AG20443 (cell line): Measurements from ENCODE around the gene PTPRM.

Experiments
- DNase-seq: peaks from one replicate; pipeline ENCODE4 v3.0.0; 2012; ENCODE audit warnings: low spot score, mixed read lengths

PTPRM gene

GRCh38 chr18:7669361-7669760 is 102.2 kb downstream of the PTPRM start:
- no peak for DNase-seq

GRCh38 chr18:7671105-7671504 is 104.0 kb downstream of the PTPRM start:
- no peak for DNase-seq

GRCh38 chr18:7676253-7676873 is 109.2 kb downstream of the PTPRM start:
- no peak for DNase-seq

GRCh38 chr18:7677001-7677400 is 109.9 kb downstream of the PTPRM start:
- no peak for DNase-seq

- no peak for DNase-seq
Measured at GRCh38 chr18:7677424-7677823, 110.3 kb downstream of the PTPRM start.

GRCh38 chr18:7678389-7678788 is 111.3 kb downstream of the PTPRM start:
- DNase-seq: no peak

GRCh38 chr18:7678801-7679200 is 111.7 kb downstream of the PTPRM start:
- no peak for DNase-seq

GRCh38 chr18:7681298-7681697 is 114.2 kb downstream of the PTPRM start:
- DNase-seq: no peak

GRCh38 chr18:7682321-7682720 is 115.2 kb downstream of the PTPRM start:
- DNase-seq: no peak

GRCh38 chr18:7683753-7684152 is 116.6 kb downstream of the PTPRM start:
- DNase-seq: no peak

- no peak for DNase-seq
Measured at GRCh38 chr18:7684357-7684756, 117.2 kb downstream of the PTPRM start.

- DNase-seq: no peak
Measured at GRCh38 chr18:7684966-7685365, 117.8 kb downstream of the PTPRM start.

GRCh38 chr18:7686278-7686677 is 119.2 kb downstream of the PTPRM start:
- DNase-seq: no peak

GRCh38 chr18:7688580-7688979 is 121.5 kb downstream of the PTPRM start:
- DNase-seq: no peak

- DNase-seq: no peak
Measured at GRCh38 chr18:7691206-7691605, 124.1 kb downstream of the PTPRM start.

GRCh38 chr18:7696780-7697179 is 129.7 kb downstream of the PTPRM start:
- no peak for DNase-seq

GRCh38 chr18:7697306-7697705 is 130.2 kb downstream of the PTPRM start:
- no peak for DNase-seq

GRCh38 chr18:7711495-7711894 is 144.4 kb downstream of the PTPRM start:
- no peak for DNase-seq

GRCh38 chr18:7720395-7720794 is 153.3 kb downstream of the PTPRM start:
- DNase-seq: no peak

GRCh38 chr18:7721532-7721931 is 154.4 kb downstream of the PTPRM start:
- DNase-seq: no peak

- no peak for DNase-seq
Measured at GRCh38 chr18:7722955-7723354, 155.8 kb downstream of the PTPRM start.

- DNase-seq: no peak
Measured at GRCh38 chr18:7723558-7723957, 156.4 kb downstream of the PTPRM start.

- DNase-seq: no peak
Measured at GRCh38 chr18:7725473-7725872, 158.4 kb downstream of the PTPRM start.

GRCh38 chr18:7725897-7726296 is 158.8 kb downstream of the PTPRM start:
- DNase-seq: no peak

- DNase-seq: no peak
Measured at GRCh38 chr18:7726522-7726921, 159.4 kb downstream of the PTPRM start.
